Thoracic aorta (tissue), 2 donors: ENCODE results near the gene PRRT3. TPM values are rescaled to one million over a fixed set of nuclear protein-coding genes. Genes with fewer than 3 reads are reported as not detected.

Experiments
- ATAC-seq: fragments of 150-250 bp; one replicate; pipeline ENCODE4 v1.8.0; 2017; ENCODE audit warnings: low read depth; ENCODE audit not compliant: insufficient number of reproducible peaks, low FRiP score
- DNase-seq: peaks from one replicate; pipeline ENCODE4 v3.0.0-alpha.2; 2020; ENCODE audit warnings: low spot score
- H3K27ac ChIP-seq, 2 donors: fragments of 200-600 bp; sonication (generic); 1 replicate in 1 of 2; 2 replicates in 1 of 2; pipeline ENCODE4 v1.5.1; 2016; ENCODE audit warnings: mild to moderate bottlenecking in 2 of 2, moderate library complexity in 2 of 2
- H3K27me3 ChIP-seq: fragments of 200-600 bp; sonication (generic); replicated peaks from 2 replicates; pipeline ENCODE4 v1.6.0; 2016; ENCODE audit warnings: mild to moderate bottlenecking; ENCODE audit not compliant: insufficient read depth
- H3K36me3 ChIP-seq: fragments of 200-600 bp; sonication (generic); one replicate; pipeline ENCODE4 v1.5.1; 2016
- H3K4me1 ChIP-seq, 2 donors: fragments of 200-600 bp; sonication (generic); 1 replicate in 1 of 2; 2 replicates in 1 of 2; pipeline versions ENCODE4 v1.5.1 to v1.6.0; 2016; ENCODE audit warnings: low read depth in 2 of 2, mild to moderate bottlenecking in 1 of 2; ENCODE audit not compliant: control insufficient read depth in 1 of 2
- H3K4me3 ChIP-seq: fragments of 200-600 bp; sonication (generic); 2 replicates; pipeline ENCODE4 v1.5.1; 2016; ENCODE audit warnings: mild to moderate bottlenecking
- H3K9me3 ChIP-seq: fragments of 200-600 bp; sonication (generic); 2 replicates; pipeline ENCODE4 v1.5.1; 2016
- total RNA-seq, 2 donors: library from RNA; depleted of rRNA; stranded (reverse); fragments of >200 nt; gene quantifications; one replicate each; pipeline versions ENCODE4 v1.1.0 to v1.2.3, GENCODE V29; 2016
- TF ChIP-seq, protein P1 (sequence below): fragments of 200-600 bp; sonication (generic); IDR thresholded peaks from one replicate; pipeline ENCODE4 v1.5.1; 2019; ENCODE audit warnings: antibody characterized with exemption

Gene PRRT3
- total RNA-seq, 2 donors from 2014 or later = 3.3 to 5.8 TPM

DNA sequence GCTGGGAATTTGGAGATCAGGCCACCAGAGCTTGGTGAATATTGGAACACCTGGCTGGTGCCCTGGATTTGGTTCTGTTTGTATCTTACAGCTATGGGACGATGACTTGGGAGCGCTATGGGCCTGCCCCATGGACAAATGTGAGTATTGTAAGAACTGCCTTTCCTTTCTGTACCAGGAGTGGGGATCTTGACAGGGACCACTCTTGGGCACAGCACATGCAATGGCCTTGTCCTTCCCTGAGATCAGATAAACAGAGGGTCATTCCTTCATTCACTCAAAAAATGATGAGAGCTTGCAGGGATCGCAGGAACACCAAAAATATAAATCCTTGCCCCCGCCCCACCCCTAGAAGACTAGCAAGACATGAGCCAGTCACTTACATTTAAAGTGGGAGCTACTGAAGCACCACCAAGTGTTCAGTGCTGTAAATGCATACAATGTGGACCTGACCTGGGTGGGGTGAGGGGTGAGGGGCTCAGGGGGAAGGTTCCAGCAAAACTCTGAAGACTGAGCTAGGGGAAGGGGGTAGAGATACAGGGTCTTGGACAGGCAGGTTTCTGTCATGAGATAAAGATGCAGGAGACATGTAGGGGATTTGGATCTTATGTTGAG, 21.3 kb downstream of the PRRT3 start:
- Histone ChIP-seq H3K27ac (no peak overlapping the region), H3K4me1 (peaks cover 20 to 31% of the 10 kb centered on the region in 2 donors), H3K36me3 (peaks cover 19% of the 10 kb centered on the region), H3K9me3 (no peaks in the 10 kb centered on the region), H3K4me3 (no peak overlapping the region), H3K27me3 (no peaks in the 10 kb centered on the region)
- ATAC-seq (no peak), DNase-seq (no peak)
- TF ChIP-seq, protein P1, sequence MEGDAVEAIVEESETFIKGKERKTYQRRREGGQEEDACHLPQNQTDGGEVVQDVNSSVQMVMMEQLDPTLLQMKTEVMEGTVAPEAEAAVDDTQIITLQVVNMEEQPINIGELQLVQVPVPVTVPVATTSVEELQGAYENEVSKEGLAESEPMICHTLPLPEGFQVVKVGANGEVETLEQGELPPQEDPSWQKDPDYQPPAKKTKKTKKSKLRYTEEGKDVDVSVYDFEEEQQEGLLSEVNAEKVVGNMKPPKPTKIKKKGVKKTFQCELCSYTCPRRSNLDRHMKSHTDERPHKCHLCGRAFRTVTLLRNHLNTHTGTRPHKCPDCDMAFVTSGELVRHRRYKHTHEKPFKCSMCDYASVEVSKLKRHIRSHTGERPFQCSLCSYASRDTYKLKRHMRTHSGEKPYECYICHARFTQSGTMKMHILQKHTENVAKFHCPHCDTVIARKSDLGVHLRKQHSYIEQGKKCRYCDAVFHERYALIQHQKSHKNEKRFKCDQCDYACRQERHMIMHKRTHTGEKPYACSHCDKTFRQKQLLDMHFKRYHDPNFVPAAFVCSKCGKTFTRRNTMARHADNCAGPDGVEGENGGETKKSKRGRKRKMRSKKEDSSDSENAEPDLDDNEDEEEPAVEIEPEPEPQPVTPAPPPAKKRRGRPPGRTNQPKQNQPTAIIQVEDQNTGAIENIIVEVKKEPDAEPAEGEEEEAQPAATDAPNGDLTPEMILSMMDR = no peak

DNA sequence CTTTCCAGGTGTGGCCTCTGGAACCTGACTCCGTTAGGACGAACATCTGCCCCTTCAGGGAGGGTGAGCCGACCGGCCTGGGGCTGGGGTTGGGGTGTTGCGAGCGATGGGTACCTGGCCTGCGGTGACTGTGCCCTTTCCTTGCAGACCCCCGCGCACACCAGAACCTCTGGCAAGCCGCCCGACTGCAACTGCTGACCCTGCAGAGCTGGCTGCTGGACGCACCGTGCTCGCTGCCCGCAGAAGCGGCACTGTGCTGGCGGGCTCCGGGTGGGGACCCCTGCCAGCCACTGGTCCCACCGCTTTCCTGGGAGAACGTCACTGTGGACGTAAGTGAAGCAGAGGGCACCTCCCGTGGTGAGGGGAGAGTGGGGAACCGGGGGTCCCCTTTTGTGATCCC, 24.1 kb downstream of the PRRT3 start:
- DNase-seq (no peak), ATAC-seq (no peak)
- H3K27ac ChIP-seq = no peak overlapping the region
- H3K36me3 ChIP-seq = peaks cover 19% of the 10 kb centered on the region
- H3K4me3 ChIP-seq = no peak overlapping the region
- H3K9me3 ChIP-seq = no peaks in the 10 kb centered on the region
- H3K27me3 ChIP-seq = no peaks in the 10 kb centered on the region
- H3K4me1 ChIP-seq = peaks cover 5 to 11% of the 10 kb centered on the region in 2 donors
- TF ChIP-seq, protein P1 = no peak

DNA sequence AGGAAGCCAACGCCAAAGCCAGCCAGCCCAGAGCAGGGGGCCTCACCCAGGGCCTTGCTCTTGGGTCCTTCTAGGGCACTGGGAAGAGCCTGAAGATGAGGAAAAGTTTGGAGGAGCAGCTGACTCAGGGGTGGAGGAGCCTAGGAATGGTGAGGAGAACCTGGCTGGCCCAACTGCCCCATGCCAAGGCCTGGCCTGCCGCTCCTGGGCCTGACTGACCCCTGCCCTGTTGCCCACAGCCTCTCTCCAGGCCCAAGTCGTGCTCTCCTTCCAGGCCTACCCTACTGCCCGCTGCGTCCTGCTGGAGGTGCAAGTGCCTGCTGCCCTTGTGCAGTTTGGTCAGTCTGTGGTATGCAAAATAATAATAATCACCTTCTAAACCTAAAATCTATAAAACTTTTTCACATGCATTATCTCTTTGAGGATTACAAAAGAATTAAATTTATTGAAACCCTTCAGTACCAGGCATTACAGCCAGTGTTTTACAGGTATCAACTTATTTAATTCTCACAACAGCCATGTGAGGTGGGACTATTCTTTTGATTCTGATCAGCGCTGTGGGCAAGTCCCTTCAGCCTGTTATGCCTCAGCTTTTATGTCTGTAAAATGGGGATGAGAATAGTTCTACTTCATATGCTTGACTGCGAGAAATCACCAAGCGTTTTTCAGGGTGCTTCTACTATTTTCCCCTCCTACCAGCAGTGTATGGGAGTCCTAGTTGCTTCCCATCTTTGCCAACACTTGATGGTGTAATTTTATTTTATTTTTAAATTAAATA, 33.8 kb downstream of the PRRT3 start:
- H3K4me3 ChIP-seq = peak overlapping the region; percentile 89
- peaks cover 29 to 38% of the 10 kb centered on the region in 2 donors for H3K4me1 ChIP-seq
- no peaks in the 10 kb centered on the region for H3K27me3 ChIP-seq
- TF ChIP-seq, protein P1 = no peak
- H3K27ac ChIP-seq = peak overlapping the region in 1 of 2 donors; percentile 95
- no peak for ATAC-seq
- DNase-seq = no peak
- H3K9me3 ChIP-seq = no peaks in the 10 kb centered on the region
- no peaks in the 10 kb centered on the region for H3K36me3 ChIP-seq

DNA sequence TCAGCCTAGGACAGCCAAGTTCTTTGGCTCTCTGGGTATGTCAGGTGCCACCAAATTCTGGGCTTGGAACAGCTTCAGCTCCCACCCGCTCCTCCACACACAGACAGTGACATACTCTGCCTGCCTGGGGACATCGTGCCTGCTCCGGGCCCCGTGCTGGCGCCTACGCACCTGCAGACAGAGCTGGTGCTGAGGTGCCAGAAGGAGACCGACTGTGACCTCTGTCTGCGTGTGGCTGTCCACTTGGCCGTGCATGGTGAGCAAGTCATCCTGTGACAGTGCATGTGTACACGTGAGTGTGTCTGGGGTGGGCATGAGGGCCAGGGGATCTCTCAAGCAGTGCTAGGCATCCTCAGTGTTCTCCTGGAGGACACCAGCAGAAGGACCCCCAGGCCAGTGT, 34.4 kb downstream of the PRRT3 start:
- TF ChIP-seq, protein P1 = no peak
- Histone ChIP-seq H3K9me3 (no peaks in the 10 kb centered on the region), H3K4me1 (peaks cover 29 to 38% of the 10 kb centered on the region in 2 donors), H3K27me3 (no peaks in the 10 kb centered on the region), H3K36me3 (no peaks in the 10 kb centered on the region), H3K27ac (peak overlapping the region; percentile 91 to 95), H3K4me3 (peak overlapping the region; percentile 89)
- no peak for ATAC-seq
- DNase-seq = no peak
